Stimulated activated CD8-positive, alpha-beta memory T cell treated with anti-CD3 and anti-CD28 coated beads, Interleukin-12 subunit alpha, Interleukin-12 subunit beta, amount 100 ng/mL, for 24 hours (primary cell): Measurements from ENCODE around the gene RNF169.
"Not testable (repeated sequence)": the region's sequence is repeated elsewhere in the genome, so short reads cannot be mapped to it uniquely, and the experiment has no call there.

Experiments used
- DNase-seq: peaks from one replicate; pipeline ENCODE4 v3.0.0-alpha.2; 2020; ENCODE audit errors: extremely low read depth

RNF169 gene

DNA sequence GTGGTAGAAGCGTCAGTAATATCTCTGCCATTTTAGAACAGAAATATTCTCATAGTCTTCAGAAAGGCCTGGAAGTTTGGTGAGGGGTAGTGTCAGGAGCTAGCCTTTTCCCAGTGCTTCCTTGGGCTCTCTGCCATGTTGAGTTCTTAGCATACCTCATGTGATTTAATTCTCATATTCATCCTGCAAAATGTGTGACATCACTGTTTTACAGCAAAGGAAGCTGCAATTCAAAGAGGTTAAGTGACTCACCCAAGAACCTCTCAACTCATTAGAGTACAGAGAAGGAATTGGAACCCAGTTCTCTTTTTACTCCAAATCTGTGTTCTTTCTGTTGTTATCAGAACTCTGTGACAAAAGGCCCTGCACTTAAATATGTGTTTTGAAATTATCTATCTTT lies 72.1 kb downstream of the RNF169 start:
- no peak for DNase-seq

DNA sequence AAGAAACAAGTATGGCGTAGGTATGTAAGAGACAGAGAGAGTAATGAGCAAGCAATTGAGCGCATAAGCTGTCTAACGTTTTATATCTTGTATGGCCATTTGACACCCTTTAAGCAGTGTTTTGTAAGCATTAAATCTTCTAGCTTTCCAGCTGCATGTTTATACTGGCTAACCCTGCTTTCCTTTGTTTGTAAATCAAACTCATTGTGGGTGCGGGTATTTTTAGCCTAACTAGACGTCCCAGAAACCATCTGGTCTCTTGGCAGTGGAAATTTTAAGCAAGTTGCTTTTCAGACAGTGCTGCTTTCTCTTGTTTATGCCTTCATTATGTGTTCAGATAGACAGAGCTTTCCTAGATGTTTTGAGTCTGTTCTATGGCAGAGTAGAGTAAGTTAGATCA lies 73.5 kb downstream of the RNF169 start:
- no peak for DNase-seq

DNA sequence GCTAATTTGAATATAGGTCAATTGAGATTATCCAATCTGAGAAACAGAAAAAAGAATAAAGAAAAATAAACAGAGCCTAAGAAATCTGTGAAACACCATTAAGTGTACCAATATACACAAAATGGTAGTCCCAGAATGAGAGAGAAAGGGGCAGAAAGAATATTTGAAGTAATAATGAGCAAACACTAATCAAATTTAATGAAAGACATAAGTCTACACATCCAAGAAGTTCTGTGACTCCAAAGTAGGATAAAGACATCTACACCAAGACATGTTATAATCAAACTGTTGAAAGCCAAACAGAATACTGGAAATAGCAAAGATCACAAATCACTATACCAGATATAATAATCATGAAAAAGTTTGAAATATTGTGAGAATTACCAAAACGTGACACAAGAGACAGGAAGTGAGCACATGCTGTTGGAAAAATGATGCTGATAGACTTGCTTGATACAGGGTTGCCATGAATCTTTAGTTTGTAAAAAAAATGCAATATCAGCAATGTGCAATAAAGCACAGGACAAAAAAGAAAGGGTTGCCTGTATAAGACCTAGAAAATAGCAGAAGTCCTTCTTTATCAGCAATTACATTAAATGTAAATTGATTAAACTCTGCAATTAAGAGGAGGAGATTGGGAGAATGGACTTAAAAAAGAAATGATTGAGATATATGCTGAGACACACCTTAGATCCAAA lies 75.8 kb downstream of the RNF169 start:
- DNase-seq = no peak

DNA sequence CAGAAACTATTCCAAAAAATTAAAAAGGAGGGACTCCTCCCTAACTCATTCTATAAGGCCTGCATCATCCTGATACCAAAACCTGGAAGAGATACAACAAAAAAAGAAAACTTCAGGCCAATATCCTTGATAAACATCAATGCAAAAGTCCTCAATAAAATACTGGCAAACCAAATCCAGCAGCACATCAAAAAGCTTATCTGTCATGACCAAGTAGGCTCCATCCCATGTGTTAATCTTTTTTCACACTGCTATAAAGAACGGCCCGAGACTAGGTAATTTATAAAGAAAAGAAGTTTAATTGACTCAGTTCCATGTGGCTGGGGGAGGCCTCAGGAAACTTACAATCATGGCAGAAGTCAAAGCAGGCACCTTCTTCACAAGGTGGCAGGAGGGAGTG lies 76.9 kb downstream of the RNF169 start:
- DNase-seq = not testable (repeated sequence)

DNA sequence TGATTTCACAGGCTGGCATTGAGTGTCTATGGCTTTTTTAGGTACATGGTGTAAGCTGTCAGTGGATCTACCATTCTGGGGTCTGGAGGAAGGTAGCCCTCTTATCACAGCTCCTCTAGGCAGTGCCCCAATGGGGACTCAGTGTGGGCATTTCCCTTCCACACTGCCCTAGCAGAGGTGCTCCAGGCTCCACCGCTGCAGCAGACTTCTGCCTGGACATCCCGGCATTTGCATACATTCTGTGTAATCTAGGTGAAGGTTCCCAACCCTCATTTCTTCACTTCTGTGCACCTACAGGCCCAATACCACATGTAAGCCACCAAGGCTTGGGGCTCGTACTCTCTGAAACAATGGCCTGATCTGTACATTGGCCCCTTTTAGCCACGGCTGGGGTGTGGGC lies 78.3 kb downstream of the RNF169 start:
- no peak for DNase-seq

DNA sequence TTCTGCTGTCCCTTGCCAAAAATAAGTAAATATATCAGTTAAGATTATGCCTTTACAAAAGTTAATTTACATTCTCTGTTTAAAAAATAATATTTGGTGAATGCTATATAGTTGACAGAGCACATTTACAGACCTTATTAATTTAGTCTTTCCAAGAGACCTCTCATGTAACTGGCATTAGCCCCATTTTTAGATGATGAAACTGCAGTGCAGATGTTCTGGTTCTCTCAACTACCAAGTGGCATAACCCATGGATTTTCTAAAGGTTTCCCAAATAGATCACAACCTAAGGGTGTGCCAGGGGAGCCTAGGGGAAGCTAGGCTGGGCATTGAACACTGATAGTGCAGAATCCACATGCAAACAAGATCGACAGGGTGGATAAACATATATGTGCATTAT lies 88.5 kb downstream of the RNF169 start:
- no peak for DNase-seq

DNA sequence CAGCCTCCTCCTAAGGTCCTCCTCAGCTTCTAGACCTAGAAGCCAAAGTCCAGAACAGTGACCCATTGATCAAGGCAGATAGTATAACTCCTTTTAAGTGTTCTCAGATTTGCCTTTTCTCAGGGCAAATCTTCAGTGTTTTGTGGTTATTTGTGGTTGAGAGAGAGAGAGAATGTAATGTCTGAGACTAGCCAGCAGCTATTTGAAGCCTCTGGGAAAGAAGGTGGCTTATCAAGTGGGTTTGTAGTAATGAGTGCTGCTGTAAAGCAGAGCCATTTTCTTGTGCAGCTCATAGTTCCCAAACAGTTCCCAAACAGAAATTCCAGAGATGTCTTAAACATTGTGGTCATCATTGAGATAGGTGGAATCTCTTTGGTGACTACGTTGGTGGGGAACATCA lies 89.5 kb downstream of the RNF169 start:
- DNase-seq = no peak

DNA sequence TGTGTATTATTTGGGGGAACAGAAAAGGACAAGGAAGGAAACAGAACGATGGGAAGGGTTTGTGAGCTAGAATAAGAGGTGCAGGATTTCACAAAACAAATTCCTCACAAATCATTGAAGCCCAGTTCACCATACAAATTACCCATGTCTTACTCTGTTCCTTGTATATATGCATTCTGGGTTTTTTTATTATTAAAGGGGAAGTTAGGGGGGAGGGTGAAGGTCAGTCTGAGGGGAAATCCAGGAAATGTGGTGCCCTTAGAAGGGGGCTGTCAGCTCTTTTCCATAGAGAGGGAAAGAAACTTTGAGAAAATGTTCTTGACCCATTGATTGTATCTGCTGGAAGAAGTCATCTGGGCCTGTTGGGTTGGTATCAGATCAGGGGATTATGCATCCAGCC lies 90.8 kb downstream of the RNF169 start:
- no peak for DNase-seq

DNA sequence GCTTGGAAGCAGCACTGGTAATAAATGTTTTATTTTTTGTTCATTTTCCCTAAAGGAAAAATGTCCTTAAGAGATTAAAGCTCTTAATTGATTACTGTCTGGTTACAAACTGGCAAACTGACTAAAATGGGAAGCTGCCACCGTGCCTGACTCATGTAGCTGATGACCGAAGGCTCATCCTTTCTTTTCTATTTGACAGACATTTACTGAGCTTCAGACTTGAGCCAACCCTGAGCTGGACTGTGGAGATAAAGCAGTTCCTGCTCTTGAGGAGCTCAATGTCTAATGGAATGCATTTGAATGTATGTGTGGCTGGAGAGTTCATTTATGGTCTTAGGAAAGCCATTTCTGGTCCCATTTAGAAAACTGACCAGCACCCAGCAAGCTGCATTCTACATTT lies 91.3 kb downstream of the RNF169 start:
- no peak for DNase-seq

DNA sequence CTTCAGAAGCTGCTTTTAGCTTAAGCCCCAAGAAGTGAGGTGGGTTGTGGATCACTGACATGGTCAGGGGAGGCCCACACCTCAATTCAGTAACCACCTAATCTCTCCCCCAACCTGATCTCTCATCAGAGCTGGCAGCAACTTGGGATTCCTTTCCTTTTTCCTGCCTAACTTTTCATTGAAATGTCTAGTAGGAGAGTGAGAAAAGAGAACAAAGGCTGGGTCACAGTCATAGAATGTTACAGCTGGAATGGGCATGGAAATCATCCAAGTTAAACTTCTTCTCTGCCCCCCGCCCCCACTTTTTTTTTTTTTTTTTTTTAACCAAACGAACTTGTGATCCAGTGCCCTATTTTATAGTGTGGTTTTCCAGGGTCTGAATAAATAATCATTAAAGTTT lies 91.8 kb downstream of the RNF169 start:
- DNase-seq = no peak

DNA sequence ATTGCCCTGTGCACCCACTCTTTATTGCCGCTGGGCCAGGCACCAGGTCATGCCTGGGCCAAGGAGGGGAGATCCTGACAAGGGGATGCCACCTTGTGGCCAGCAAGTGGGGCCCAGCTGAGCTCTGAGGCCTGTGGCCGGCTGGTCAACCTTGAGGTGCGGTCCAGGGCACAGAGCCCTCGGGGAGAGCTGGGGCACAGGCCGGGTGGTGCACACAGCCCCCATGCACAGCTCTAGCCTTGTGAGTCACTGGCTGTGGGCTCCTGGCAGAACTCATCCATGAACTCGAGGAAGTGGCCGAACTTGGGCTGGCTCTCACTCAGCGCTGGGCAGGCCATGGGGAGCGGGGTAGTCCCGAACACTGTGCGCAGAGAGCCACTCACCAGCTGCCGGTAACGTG lies 94.3 kb downstream of the RNF169 start:
- DNase-seq = no peak

DNA sequence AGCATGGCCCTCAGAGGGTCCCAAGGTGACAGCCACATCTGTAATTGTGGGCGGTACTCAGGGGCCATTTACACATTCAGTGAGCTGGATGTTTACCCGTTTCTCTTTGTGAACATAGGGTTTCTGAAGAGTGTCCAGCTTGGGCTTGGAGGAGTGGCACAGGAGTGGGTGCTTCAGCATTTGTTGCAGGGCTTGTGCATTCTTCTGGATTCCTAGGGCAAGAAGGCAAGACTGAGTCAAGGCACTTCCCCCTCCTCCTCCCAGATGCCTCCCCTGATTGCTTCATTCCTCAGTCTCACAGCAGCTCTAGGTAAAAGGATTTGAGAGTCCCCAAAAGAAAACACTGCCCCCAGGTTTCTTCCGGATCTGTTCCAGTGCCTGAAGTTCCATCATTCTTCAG lies 95.4 kb downstream of the RNF169 start:
- DNase-seq = no peak

DNA sequence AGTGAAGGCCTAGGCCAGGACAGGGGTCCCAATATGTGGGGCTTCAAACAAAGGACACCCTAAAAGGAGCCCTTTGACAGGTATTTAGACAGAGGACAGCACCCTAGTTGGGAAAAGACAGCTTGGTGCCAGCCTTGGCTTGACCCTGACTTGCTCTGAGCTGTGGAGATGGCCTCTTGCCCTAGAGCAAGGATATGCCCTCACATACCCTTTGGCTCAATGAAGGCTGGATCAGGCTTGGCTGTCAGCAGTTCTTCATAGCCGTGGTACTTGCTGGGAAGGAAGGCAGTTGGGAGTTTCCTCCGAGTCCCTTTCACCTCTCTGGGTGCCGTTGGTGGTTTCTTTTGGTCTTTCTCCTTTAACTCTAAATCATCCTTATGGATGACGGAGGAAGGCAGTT lies 96.2 kb downstream of the RNF169 start:
- DNase-seq = no peak

DNA sequence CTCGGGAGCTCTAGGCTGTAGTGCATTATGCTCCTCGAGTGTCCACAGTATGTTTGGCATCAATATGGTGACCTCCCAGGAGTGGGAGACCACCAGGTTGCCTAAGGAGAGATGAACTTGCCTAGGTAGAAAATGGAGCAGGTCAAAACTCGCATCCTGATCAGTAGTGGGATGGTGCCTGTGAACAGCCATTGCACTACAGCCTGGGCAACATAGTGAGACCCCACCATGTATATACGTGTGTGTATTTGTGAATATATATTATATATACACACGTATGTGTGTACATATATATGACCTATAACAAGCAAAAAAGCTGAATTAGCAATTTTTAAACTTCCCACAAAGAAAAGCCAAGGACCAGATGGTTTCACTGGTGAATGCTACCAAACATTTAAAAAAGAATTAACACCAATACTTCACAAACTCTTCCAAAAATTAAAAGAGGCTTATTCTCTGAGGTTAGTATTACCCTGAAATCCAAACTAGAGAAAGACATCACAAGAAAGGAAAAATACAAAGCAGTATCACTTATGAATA lies 97.4 kb downstream of the RNF169 start:
- no peak for DNase-seq

DNA sequence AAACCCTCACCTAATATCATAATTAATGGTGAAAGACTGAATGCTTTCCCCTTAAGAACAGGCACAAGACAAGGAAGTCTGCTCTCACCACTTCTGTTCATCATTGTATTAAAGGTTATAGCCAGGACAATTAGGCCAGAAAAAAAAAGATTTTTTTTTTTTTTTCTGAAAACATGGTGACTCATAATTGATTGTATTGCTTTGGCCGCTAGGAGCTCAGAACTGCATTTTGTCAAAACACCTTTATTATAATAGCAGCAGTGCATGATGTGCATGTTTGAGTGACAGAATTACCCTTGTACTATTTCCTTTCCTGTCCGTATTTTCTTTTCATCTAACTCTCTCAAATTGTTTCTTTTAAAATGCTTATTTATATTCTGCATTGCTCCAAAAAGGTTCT lies 98.1 kb downstream of the RNF169 start:
- no peak for DNase-seq

DNA sequence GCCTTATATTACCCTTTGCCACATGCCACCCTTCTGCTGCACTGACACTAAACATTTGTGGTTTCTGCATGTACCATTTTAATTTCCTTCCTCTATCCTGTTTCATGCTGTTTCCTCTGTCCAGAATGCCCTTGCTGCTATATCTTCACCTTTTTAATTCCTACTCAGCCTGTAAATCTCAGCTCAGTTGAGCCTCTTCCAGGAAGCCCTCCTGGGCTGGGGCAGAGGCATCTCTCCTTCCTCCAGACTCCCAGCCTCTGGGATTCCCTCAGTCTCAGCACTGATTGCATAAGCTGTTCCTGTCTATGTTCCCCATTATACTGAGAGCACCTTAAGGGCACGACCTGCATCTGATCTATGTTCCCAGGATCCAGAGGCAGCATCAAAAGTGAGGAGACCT lies 98.7 kb downstream of the RNF169 start:
- DNase-seq = no peak

DNA sequence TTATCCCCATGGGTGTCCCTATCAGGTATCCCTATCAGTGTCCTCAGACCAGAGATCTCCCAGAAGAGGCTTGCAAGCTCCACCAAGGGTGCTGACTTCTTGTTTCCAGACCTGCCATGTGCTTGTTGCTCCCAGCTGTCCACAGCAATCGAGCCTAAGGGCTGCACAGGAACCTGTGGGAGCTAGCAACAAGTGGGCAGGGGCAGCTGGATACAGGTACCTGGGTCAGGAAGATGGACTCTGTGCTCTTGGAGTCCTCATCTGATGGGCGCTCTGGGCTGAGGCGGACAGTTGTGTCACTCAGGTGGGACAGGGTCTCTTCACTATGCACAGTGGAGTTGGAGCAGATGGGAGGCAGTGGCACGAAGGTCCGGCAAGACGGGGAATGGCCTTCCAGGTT lies 99.2 kb downstream of the RNF169 start:
- no peak for DNase-seq

DNA sequence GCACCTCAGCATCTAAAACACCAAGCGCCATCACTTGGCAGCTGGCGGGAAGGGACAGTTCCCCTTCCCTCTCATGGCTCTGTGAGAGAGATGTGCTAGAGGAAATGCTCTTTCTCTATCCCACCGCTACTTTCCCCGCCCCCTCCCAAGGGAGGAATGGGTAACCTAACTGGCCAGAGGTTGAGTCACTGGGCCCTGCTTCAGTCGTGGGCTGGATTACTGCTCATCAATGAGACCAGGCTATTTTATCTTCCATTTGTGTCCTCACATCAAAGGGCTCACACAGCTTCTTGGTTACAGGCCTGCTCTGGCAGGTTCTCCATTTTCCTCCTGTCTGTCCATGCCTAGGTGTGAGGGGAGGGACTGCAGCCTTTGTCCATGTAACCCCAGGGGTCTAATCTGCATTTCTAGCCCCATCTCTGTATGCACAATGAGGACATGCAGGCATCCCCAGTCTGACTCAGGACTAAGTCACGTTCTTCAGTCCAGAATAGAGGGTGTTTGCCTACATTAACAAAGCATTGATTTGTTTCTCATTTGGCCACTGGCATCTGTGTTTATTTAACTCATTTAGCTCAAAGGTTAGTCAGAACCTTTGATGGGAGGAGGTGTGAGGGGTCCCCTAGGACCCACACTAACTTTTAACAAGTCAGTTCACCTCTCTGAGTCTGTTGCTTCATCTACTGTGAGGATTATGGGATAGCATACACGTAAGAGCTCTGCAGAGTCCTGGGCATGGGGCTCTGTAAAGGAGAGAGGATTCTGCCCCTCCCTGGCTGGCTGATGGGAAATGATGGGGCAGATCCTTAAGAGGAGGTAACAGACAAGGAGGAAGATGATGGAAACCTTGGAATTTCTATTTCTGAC lies 101.1 kb downstream of the RNF169 start:
- no peak for DNase-seq

DNA sequence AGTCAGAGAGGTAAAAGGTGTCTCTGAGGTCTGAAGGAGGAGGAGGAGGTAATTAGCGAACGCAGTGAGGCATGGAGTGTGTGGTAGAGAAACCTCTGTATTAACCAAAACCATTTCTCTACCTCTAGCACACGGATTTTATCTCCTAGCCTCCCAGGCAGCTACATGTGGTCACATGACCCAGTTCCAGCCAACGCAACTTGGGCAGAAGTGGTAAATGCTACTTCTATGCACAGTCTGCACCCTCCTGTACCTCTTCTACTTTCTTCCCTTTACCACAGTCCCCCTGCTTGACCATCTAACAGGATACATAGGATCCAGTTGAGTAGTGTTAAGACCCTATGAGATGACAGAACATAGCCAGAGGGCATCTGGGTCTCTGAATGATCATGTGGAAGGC lies 104.6 kb downstream of the RNF169 start:
- DNase-seq = no peak

DNA sequence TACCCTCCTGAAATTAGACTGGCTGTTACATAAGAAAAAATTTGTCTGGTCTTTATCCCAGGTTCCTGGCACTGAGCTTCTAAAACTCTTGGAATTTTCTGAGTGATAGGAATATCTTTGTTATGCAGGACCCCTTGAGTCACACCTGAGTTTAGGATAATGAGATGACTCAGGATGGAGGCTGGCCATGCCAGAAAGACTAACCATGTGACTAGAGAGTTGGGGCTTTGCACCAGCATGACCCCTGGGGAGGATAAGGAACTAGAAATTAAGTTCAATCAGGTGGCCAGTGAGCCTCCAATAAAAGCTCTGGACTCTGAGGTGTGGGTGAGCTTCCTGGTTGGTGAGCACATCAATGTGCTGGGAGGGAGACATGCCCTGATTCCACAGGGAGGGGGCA lies 112.1 kb downstream of the RNF169 start:
- no peak for DNase-seq

DNA sequence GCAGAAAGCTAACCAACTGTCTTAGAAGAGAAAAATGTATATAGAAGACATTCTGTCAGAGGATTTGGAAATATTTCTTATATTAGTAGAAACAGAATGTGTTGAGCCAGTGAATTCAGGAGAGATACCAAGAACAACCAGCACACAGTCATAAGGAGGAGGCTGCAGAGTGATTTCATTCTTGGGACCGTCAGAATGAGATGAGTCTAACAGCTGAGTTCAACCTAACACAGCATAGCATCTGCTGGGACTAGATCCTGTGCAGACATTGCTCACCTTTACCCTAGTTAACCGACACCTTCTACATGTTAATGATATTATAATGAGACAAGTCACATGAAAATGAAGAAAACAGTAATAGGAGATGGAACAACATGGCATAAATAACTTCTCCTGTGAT lies 114.8 kb downstream of the RNF169 start:
- no peak for DNase-seq

DNA sequence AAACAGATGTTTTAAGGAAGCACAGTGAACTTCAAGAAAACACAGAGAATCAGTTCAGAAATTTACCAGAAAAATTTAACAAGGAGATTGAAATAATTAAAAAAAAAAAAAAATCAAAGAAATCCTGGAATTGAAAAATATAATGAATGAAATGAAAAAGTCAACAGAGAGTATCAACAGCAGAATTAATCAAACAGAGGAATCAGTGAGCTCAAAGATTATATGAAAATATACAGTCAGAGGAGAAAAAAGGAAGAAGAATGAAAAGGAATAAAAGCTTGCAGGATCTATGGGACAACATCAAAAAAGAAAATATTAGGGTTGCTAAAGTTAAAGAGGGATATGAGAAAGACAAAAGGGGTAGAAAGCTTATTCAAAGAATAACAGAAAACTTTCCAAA lies 117.9 kb downstream of the RNF169 start:
- DNase-seq = no peak

DNA sequence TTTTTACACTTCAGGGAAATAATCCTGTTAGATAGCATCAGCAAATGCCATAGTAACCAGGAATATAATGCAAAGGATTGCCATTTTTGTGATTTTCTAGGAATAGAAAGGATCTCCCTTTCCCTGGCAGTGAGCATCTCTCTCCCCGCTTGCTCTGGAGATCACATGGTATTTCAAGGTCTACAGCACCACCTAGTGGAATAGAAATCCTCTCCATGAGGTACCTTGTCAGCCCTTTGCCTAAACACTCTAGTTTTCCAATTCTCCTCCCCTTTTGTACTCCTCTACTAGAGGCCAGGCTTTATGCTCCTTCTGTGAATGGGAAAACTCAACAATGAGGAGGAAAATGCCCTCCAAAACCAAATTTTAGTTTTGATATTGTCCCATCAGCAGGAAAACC lies 121.8 kb downstream of the RNF169 start:
- DNase-seq = no peak
